ENCODE data around the gene FUCA2.
A peak's percentile ranks its signal among the peaks of the same experiment; 100 is the strongest.

Gene FUCA2

DNA sequence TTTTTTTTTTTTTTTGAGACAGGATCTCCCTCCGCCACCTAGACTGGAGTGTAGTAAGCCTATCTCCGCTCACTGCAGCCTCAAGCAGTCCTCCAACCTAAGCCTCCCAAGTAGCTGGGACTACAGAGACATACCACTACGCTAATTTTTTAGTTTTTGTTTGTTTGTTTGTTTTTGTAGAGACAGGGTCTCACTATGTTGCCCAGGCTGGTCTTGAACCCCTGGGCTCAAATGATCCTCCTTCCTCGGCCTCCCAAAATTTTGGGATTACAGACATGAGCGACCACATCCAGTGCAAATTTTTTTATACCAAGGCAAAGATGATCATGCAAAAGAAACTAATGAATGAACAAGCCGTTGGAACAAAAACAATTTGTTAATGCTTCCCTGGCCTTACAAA, 5.3 kb downstream of the FUCA2 start:
- TF ChIP-seq, protein P1, sequence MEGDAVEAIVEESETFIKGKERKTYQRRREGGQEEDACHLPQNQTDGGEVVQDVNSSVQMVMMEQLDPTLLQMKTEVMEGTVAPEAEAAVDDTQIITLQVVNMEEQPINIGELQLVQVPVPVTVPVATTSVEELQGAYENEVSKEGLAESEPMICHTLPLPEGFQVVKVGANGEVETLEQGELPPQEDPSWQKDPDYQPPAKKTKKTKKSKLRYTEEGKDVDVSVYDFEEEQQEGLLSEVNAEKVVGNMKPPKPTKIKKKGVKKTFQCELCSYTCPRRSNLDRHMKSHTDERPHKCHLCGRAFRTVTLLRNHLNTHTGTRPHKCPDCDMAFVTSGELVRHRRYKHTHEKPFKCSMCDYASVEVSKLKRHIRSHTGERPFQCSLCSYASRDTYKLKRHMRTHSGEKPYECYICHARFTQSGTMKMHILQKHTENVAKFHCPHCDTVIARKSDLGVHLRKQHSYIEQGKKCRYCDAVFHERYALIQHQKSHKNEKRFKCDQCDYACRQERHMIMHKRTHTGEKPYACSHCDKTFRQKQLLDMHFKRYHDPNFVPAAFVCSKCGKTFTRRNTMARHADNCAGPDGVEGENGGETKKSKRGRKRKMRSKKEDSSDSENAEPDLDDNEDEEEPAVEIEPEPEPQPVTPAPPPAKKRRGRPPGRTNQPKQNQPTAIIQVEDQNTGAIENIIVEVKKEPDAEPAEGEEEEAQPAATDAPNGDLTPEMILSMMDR (IDR thresholded peaks at IDR 0.05): no peak

DNA sequence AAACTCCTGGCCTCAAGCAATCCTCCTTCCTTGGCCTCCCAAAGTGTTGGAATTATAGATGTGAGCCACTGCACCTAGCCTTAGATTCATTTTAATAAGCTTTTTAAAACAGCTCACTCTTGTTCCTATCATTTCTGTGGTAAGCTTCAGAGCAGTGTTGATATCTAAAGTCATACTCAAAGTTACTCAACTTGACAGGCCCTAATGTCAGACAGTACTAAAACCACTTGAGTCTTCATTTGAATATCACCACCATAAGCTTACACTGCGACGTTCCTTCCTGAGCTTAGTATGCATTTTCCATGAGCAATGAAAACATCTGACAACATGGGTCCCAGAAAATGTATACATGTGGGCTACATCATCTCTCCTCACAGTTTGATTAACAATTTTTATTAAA, 6.0 kb downstream of the FUCA2 start:
- TF ChIP-seq, protein P1 (IDR thresholded peaks at IDR 0.05): no peak

DNA sequence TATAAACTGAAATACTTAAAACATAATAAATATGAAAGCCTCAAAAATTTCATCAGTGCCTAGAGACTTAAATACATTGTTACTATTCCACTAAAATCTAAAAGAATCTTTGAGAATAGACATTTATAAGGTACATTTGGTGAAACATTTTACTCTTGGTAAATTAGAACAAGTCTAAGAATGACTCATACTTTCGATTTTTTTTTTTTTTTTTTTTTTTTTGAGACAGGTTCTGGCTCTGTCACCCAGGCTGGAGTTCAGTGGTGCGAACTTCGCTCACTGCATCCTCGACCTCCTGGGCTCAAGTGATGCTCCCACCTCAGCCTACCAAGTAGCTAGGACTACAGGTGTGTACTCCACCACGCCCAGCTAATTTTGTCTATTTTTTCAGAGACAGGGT, 6.4 kb downstream of the FUCA2 start:
- TF ChIP-seq, protein P1 (IDR thresholded peaks at IDR 0.05): no peak

DNA sequence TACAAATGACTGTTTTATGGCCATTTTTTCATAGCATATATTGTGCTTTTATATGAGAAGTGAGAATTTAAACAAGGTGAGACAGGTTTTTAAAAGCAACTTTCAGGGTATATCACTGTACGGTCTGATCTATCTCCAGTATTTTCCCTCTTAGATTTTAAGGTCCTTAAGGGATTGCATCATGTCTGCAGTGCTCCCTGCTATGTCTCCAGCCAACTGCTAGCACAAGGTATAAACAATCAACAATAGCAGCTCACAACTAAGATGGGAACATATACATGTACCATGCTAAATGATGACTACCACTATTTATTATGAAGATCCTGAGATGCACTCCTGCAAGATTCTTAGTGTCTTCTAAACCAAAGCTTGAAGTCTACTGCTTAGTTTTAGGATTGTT, 7.2 kb downstream of the FUCA2 start:
- TF ChIP-seq, protein P1 (IDR thresholded peaks at IDR 0.05): no peak

DNA sequence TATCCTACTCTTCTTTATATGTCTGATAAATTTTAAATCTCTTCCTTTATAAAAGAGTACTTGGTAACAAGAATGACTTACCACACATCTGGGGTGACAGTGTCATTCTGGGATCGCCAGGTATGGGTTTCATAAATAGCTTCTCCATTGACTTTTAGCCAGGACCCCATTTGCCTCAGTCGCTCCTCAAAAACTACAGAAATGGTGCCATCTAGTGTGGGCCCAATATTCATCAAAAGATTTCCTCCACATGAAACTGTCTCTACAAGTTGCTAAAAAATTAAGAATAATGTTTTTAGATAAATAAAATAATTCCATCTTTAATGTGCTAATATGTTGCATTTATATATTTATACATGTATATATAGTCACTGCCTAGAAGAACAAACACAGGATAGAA, 9.7 kb downstream of the FUCA2 start:
- TF ChIP-seq, protein P1 (IDR thresholded peaks at IDR 0.05): peak; percentile 51

DNA sequence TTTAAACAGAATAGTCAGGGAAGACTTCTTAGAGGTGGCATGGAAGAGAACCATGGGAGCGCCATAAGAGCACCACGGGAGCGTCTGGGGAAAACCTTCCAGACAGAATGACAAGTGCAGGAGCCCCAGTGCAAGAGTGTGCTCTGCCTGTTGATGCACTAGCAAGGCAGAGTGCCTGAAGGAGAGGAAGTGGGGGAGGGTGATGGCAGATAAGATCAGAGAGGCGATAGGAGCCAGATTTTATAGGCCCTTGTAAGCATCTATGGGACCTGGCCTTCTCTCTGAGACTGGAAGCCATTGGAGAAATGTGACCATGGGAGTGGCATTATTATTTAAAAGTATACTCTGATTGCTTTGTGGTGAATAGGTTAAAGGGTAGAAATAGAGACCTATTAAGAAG, 13.1 kb downstream of the FUCA2 start:
- TF ChIP-seq, protein P1 (IDR thresholded peaks at IDR 0.05): no peak

DNA sequence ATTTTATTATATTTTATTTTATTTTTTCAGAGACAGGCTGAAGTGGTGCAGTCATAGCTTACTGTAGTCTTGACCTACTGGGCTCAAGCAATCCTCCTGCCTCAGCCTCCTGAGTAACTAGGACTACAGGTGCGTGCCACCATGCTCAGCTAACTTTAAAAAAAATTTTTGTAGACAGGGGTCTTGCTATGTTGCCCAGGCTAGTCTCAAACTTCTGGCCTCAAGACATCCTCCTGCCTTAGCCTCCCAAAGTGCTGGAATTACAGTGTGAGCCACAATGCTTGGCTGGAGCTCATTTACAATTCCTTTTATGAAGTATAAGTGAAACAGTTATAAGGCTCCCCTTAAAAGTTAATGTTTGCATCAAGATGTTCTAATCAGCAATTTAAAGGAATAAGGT, 14.5 kb downstream of the FUCA2 start:
- TF ChIP-seq, protein P1 (IDR thresholded peaks at IDR 0.05): no peak

DNA sequence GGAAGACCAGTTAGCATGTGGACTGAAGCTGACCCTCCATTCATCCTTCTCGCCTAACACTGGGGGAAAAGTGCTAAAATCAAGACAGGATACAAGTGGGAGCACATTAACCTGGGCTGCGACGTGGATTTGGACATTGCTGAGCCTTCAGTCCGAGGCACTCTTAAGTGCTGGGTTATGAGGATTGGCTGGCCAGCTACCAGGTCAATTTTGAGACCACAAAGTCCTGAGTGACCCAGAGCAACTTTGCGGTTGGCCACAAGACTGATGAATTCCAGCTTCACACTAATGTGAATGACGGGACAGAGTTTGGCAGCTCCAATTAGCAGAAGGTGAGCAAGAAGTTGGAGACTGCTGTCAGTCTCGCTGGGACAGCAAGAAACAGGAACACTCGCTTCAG, 20.7 kb downstream of the FUCA2 start:
- TF ChIP-seq, protein P1 (IDR thresholded peaks at IDR 0.05): no peak
